Measurements from ENCODE around the gene POU3F1.

The POU3F1 gene

GRCh38 chr1:38028671-38029070 lies 17.9 kb downstream of the POU3F1 start:
- DNase-seq (ENCODE audit: low read depth in 2 of 3, low spot score in 2 of 3) = no peak

DNA sequence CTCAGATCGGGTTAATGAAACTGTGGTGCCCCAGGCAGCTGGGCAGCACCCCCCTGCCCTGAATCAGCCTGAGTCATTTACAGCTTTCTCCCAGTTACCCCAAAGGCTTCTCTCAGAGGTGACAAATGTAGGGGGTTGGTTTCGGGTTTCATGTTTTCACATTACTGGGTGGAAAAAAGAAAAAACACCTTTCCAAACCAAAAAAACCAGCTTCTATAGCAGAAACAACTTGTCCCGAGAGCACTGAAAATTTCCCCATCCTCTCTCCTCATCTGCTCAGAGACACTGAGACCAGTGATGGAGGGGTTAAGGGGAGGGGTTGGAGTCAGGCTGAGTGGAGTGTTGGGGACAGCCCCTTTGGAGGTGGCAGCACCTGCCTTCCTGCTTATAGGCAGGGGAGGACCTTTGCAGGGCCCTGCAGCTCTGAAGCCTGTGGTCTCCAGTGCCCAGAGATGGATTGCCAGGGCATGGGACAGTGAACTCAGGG lies 18.4 kb downstream of the POU3F1 start:
- DNase-seq (ENCODE audit: low read depth in 2 of 3, low spot score in 2 of 3) = peak in 2 of 3 experiments; percentile 36 to 60

DNA sequence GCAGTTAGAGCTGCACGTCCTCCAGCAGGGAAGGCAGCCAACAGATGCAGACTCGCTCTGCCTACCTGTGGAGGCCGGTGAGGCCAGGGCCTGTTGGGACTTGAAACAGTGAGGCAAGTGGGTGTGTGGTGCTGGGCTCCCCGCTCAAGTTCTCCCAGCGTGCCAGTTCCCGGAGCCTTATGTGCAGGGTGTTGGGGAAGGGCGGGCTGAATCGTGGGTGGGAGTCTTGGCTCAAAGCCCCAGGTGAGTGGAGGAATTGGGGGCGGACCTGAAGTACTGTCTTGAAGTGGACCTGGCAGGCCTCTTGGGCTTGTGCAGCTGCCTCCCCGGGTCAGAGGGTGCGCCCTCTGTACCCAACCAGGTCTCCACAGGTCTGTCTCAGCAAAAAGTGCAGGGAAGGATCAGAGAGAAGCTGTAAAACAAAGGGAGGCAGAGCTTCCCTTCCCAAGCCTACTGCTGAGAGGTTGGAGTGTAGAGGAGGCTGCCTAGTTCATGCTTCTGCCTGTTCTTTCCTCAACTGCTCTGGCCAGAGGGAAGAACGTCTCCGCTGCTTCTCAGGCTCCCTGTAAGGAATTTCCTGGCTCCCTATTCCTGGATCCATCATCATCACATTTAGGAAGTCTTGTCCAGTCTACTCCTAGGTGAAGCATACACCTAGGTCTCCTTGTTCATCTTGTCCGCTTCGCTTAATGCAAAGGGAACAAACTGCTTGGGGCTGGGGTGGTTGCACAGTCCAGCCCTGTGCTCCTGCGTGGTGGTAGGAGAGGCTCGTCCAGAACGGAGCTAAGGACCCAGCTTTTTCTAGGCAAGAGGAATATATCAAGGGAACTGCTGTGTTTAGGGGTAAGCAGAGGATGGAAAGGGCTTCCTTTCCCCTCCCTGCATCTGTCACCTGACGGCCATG lies 19.1 kb downstream of the POU3F1 start:
- DNase-seq (ENCODE audit: low read depth in 2 of 3, low spot score in 2 of 3) = no peak

GRCh38 chr1:38026592-38027200 lies 19.9 kb downstream of the POU3F1 start:
- DNase-seq (ENCODE audit: low read depth in 2 of 3, low spot score in 2 of 3) = no peak

DNA sequence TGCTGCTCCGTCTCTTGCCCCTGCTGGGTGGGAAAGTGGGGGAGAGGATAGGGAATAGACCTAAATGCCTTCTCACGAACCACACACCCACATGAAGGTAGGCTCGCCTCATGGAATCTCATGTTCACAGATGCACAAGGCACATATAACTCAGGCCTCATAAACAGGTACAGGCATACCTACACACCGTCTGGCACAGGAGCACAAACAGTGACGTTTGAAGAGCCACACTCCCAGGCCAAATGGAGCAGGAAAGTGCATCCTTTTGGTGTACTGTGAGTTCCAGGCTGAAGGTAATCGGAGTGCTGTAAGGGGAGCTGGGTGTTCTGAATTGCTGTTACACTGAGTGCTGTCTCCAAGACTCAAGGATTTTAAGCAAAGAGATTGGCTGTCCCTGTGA lies 20.9 kb downstream of the POU3F1 start:
- DNase-seq (ENCODE audit: low read depth in 2 of 3, low spot score in 2 of 3) = no peak

- DNase-seq (ENCODE audit: low read depth in 2 of 3, low spot score in 2 of 3) = no peak
Measured at GRCh38 chr1:38025233-38025632, 21.4 kb downstream of the POU3F1 start.

- DNase-seq (ENCODE audit: low read depth in 2 of 3, low spot score in 2 of 3) = no peak
Measured at GRCh38 chr1:38022810-38023209, 23.8 kb downstream of the POU3F1 start.

DNA sequence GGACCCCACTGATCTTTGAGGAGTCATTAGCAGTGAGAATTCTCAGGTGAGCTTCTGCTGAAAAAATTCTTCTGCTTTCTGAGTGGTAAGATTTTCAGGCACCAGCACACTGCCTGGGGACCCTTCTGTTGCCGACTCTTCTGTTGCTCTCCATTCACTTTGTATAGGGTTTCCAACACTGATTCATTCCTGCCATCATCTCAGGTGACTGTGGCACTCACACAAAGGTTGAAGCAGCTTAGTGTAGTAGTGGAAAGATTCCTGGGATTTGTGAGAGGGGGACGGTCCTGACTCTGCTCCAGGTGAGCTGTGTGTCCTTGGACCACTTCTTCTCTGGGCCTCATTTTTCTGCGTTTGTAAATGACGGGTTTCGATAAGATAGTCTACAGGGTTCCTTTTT lies 24.6 kb downstream of the POU3F1 start:
- DNase-seq (ENCODE audit: low read depth in 2 of 3, low spot score in 2 of 3) = no peak

GRCh38 chr1:38020396-38020795 lies 26.2 kb downstream of the POU3F1 start:
- no peak for DNase-seq (ENCODE audit: low read depth in 2 of 3, low spot score in 2 of 3)

DNA sequence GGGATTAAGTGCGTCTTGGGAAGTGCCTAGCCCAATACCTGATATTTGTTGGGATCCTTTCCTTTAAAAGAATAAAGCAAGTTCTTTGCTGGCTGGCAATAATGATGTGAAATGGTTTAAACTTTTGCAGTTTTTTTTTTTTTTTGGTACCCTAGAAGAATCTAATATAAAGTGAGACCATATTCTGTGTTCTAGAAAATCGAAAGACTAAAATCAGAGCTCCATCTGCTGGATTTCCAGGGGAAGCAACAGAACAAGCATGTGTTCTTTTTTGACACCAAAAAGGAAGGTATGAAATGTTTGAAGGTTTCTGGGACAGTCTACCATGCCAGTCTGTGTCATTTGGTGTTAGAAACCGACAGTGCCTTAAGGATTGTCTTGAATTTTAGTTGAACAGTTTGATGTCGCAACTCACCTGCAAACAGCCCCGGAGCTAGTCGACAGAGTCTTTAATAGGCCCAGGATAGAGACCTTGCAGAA lies 27.7 kb downstream of the POU3F1 start:
- DNase-seq (ENCODE audit: low read depth in 2 of 3, low spot score in 2 of 3) = no peak

GRCh38 chr1:38015978-38016725 lies 30.4 kb downstream of the POU3F1 start:
- DNase-seq (ENCODE audit: low read depth in 2 of 3, low spot score in 2 of 3) = no peak

GRCh38 chr1:38014724-38015424 lies 31.7 kb downstream of the POU3F1 start:
- DNase-seq (ENCODE audit: low read depth in 2 of 3, low spot score in 2 of 3) = no peak

DNA sequence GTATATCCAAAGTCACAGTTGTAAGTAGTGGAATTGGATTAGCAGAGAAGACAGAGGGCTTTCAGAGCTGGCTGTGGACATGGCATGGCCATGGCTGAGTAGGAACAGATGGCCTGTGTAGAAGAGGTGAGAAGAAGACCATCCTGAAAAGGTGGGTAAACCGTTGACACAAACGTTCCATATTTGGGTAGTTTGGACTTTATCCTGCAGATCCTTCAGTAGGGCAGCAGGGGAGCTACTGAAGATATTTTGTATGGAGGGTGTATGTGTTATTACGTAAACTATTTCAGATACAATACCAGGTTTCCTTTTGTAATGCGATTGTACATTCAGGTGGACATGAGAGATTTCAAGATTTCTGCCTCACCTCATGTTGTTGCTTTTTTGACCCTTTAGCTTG lies 32.4 kb downstream of the POU3F1 start:
- no peak for DNase-seq (ENCODE audit: low read depth in 2 of 3, low spot score in 2 of 3)

GRCh38 chr1:38013227-38013622 lies 33.4 kb downstream of the POU3F1 start:
- DNase-seq (ENCODE audit: low read depth in 2 of 3, low spot score in 2 of 3) = no peak

- DNase-seq (ENCODE audit: low read depth in 2 of 3, low spot score in 2 of 3) = peak; percentile 53 to 77 (median 76)
Measured at GRCh38 chr1:38012363-38013226, 34.0 kb downstream of the POU3F1 start, which contains the start of gene UTP11. TSS of gene UTP11 (plus strand) at chr1:38012734. CDS start at chr1:38012803, 69 bp downstream.

DNA sequence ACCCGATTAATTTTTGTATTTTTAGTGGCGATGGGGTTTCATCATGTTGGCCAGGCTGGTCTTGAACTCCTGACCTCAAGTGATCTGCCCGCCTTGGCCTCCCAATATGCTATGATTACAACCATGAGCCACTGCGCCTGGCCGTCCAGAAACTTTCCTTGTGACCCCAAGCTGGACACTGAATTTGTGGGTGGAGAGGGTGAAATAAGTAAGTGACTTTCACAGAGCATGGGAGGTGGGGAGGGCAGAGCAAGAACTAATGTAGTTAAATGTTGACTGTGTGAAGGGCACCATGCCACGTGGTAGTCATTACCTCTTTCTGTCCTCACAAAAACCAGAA lies 36.8 kb downstream of the POU3F1 start:
- DNase-seq (ENCODE audit: low read depth in 2 of 3, low spot score in 2 of 3) = no peak

- DNase-seq (ENCODE audit: low read depth in 2 of 3, low spot score in 2 of 3) = peak in 2 of 3 experiments; percentile 31 to 41
Measured at GRCh38 chr1:38009088-38009840, 37.3 kb downstream of the POU3F1 start.

DNA sequence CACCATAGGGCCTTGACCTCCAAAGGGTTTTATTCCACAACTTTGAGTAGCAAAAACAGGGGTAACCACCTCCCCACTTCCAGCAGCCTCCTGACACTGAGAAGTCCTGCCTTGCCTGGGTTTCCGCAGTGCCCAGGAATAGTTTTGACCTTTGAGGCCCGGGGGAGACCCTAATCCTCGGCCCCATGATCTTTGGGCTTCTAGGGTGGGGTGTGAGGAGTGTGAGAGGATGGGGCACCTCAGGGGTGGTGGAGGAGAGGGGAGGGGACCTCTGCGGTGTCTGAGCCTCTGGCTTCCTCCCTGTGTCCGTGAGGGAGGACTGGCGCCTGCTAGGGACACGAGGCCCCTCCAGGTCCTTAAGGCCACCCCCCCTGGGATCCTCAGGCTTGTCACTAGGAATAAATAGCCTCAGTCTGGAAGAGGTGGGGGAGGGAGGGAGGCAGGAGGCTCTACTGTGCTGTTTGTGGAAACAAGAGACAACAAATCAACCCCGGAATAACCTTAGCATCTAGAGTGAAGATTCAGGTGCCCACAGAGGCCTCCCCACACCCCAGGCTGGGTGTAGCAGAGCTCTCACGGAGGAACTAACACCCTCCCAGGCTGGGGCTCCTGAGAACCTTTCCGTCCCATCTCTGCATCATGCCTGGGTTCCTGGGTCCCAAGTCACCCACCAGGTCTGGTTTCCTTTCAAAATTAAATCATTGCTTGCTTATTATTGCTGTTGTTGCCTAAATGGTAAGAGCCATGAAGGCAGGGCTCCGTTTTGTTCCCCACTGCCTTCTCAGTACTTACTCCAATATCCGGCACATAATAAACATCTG lies 40.4 kb downstream of the POU3F1 start:
- DNase-seq (ENCODE audit: low read depth in 2 of 3, low spot score in 2 of 3) = no peak

All from activated CD8-positive, alpha-beta memory T cell treated with anti-CD3 and anti-CD28 coated beads for 48 hours (primary cell).